Suprapubic skin (tissue), 4 donors: ENCODE measurements around the gene IMMP2L. TPM values are rescaled to one million over a fixed set of nuclear protein-coding genes. Genes with fewer than 3 reads are reported as not detected.

Source experiments
- DNase-seq, 2 donors: peaks; one replicate each; pipeline ENCODE4 v3.0.0-alpha.2; 2019; ENCODE audit warnings: low spot score in 2 of 2
- H3K27ac ChIP-seq: fragments of 200-600 bp; sonication (generic); one replicate; pipeline ENCODE4 v1.5.1; 2019
- H3K27me3 ChIP-seq: fragments of 200-600 bp; sonication (generic); one replicate; pipeline ENCODE4 v1.5.1; 2019
- H3K36me3 ChIP-seq: fragments of 200-600 bp; sonication (generic); one replicate; pipeline ENCODE4 v1.5.1; 2019
- H3K4me1 ChIP-seq: fragments of 200-600 bp; sonication (generic); one replicate; pipeline ENCODE4 v1.5.1; 2019
- H3K4me3 ChIP-seq: fragments of 200-600 bp; sonication (generic); one replicate; pipeline ENCODE4 v1.5.1; 2019; ENCODE audit warnings: mild to moderate bottlenecking
- H3K9me3 ChIP-seq: fragments of 200-600 bp; sonication (generic); one replicate; pipeline ENCODE4 v1.5.1; 2019
- CTCF ChIP-seq, 2 donors: fragments of 200-600 bp in 1 of 2; fragments of 450-650 bp in 1 of 2; sonication (generic) in 1 of 2; IDR thresholded peaks; one replicate each; pipeline ENCODE4 v1.5.1; 2016 to 2019; ENCODE audit warnings: antibody characterized with exemption in 2 of 2, mild to moderate bottlenecking in 1 of 2, moderate library complexity in 1 of 2
- EP300 ChIP-seq: sonication (generic); formaldehyde crosslinking; IDR thresholded peaks from one replicate; pipeline ENCODE4 v1.6.1; 2017; ENCODE audit warnings: antibody characterized with exemption
- POLR2A ChIP-seq, 2 donors: fragments of 450-650 bp; IDR thresholded peaks; one replicate each; pipeline ENCODE4 v1.6.1; 2017; ENCODE audit warnings: antibody characterized with exemption in 2 of 2, mild to moderate bottlenecking in 2 of 2, moderate library complexity in 2 of 2
- POLR2AphosphoS5 ChIP-seq, 3 donors: sonication (generic); formaldehyde crosslinking; IDR thresholded peaks; one replicate each; pipeline ENCODE4 v1.6.1; 2017; ENCODE audit warnings: antibody characterized with exemption in 3 of 3
- whole genome bisulfite sequencing: methylation state at CpG from one replicate; pipeline ENCODE4 v1.1.5; 2018; 5-methylcytosine and 5-hydroxymethylcytosine counted together
- total RNA-seq, 4 donors: library from RNA; depleted of rRNA; stranded (reverse); fragments of >200 nt; gene quantifications; one replicate each; pipeline ENCODE4 v1.1.0, GENCODE V29; 2016

IMMP2L gene
- total RNA-seq, 4 donors from 2014 or later: 10.6 to 20.6 (median 14.6) TPM

GRCh38 chr7:111358915-111359314, 203.4 kb downstream of the IMMP2L start:
- TF ChIP-seq POLR2A (IDR thresholded peaks at IDR 0.05): no peak
- no peak for TF ChIP-seq EP300
- TF ChIP-seq POLR2AphosphoS5 (IDR thresholded peaks at IDR 0.05): no peak
- TF ChIP-seq CTCF (IDR thresholded peaks at IDR 0.05): no peak
- Histone ChIP-seq H3K27me3 (no peaks in the 10 kb centered on the region), H3K4me1 (peaks cover 28% of the 10 kb centered on the region), H3K36me3 (no peaks in the 10 kb centered on the region), H3K4me3 (no peak overlapping the region), H3K9me3 (no peaks in the 10 kb centered on the region), H3K27ac (no peak overlapping the region)
- DNase-seq: no peak
- WGBS: 41% methylated on average over 4 of the region's 4 CpGs

GRCh38 chr7:111357691-111358090, 204.6 kb downstream of the IMMP2L start:
- no peak for DNase-seq
- no peaks in the 10 kb centered on the region for H3K9me3 ChIP-seq
- no peaks in the 10 kb centered on the region for H3K27me3 ChIP-seq
- TF ChIP-seq POLR2A (IDR thresholded peaks at IDR 0.05): no peak
- no peak for TF ChIP-seq POLR2AphosphoS5 (IDR thresholded peaks at IDR 0.05)
- TF ChIP-seq CTCF (IDR thresholded peaks at IDR 0.05): no peak
- TF ChIP-seq EP300: no peak
- H3K4me1 ChIP-seq: peaks cover 17% of the 10 kb centered on the region
- no peak overlapping the region for H3K27ac ChIP-seq
- no peak overlapping the region for H3K4me3 ChIP-seq
- no peaks in the 10 kb centered on the region for H3K36me3 ChIP-seq

- DNase-seq: no peak
- Histone ChIP-seq H3K36me3 (no peaks in the 10 kb centered on the region), H3K27me3 (no peaks in the 10 kb centered on the region), H3K4me1 (peaks cover 13% of the 10 kb centered on the region), H3K4me3 (no peak overlapping the region), H3K27ac (no peak overlapping the region), H3K9me3 (no peaks in the 10 kb centered on the region)
- TF ChIP-seq EP300: no peak
- TF ChIP-seq CTCF (IDR thresholded peaks at IDR 0.05): no peak
- no peak for TF ChIP-seq POLR2A (IDR thresholded peaks at IDR 0.05)
- WGBS: 77% methylated on average over 3 of the region's 3 CpGs
These were observed 205.4 kb downstream of the IMMP2L start for GRCh38 chr7:111356941-111357340.

GRCh38 chr7:111352319-111352718, 210.0 kb downstream of the IMMP2L start:
- Histone ChIP-seq H3K36me3 (no peaks in the 10 kb centered on the region), H3K4me1 (no peaks in the 10 kb centered on the region), H3K9me3 (no peaks in the 10 kb centered on the region), H3K4me3 (no peak overlapping the region), H3K27me3 (no peaks in the 10 kb centered on the region), H3K27ac (no peak overlapping the region)
- 95% methylated on average over 1 of the region's 1 CpG for WGBS
- no peak for DNase-seq
- TF ChIP-seq POLR2AphosphoS5 (IDR thresholded peaks at IDR 0.05): no peak
- no peak for TF ChIP-seq EP300
- no peak for TF ChIP-seq POLR2A (IDR thresholded peaks at IDR 0.05)
- TF ChIP-seq CTCF (IDR thresholded peaks at IDR 0.05): no peak

GRCh38 chr7:111346219-111346618, 216.1 kb downstream of the IMMP2L start:
- H3K4me1 ChIP-seq: no peaks in the 10 kb centered on the region
- TF ChIP-seq POLR2A (IDR thresholded peaks at IDR 0.05) (no peak), EP300 (no peak), CTCF (IDR thresholded peaks at IDR 0.05) (no peak), POLR2AphosphoS5 (IDR thresholded peaks at IDR 0.05) (no peak)
- no peaks in the 10 kb centered on the region for H3K27me3 ChIP-seq
- H3K9me3 ChIP-seq: peaks cover 17% of the 10 kb centered on the region
- no peak for DNase-seq
- H3K36me3 ChIP-seq: no peaks in the 10 kb centered on the region
- no peak overlapping the region for H3K4me3 ChIP-seq
- no peak overlapping the region for H3K27ac ChIP-seq
